ENCODE measurements around the gene LIMS4.
"Not testable (repeated sequence)": the region's sequence is repeated elsewhere in the genome, so short reads cannot be mapped to it uniquely, and the experiment has no call there.

LIMS4 gene

GRCh38 chr2:110472171-110473058, at the start of gene LIMS4:
LIMS4 (minus strand) TSS chr2:110472816; CDS start chr2:110472778, 38 bp downstream.
- not testable (repeated sequence) for TF ChIP-seq CTCF (IDR thresholded peaks at IDR 0.05)
